Fibroblast of the aortic adventitia (primary cell): ENCODE results near the gene UFD1. TPM values are rescaled to one million over a fixed set of nuclear protein-coding genes. Genes with fewer than 3 reads are reported as not detected.

Experiments used
- DNase-seq: peaks from one replicate; pipeline ENCODE4 v3.0.0-alpha.2; 2010; ENCODE audit warnings: low read depth
- H3K4me3 ChIP-seq: 2 replicates; pipeline ENCODE4 v1.5.1; 2011; ENCODE audit warnings: low read depth, mild to moderate bottlenecking, control low read depth, low read length, moderate library complexity
- CTCF ChIP-seq: IDR thresholded peaks from 2 replicates; pipeline ENCODE4 v1.5.1; 2011; ENCODE audit warnings: mild to moderate bottlenecking, low read length, control low read depth, inconsistent platforms; ENCODE audit not compliant: insufficient read depth
- total RNA-seq: library from RNA; depleted of rRNA; stranded (reverse); fragments of >200 nt; gene quantifications from 2 replicates; pipeline ENCODE4 v1.2.3, GENCODE V29; 2012; ENCODE audit warnings: low replicate concordance

The UFD1 gene
- total RNA-seq, 1 donor = 70.8 TPM

GRCh38 chr22:19520566-19521305 lies 41.7 kb upstream of the UFD1 start:
- no peak for DNase-seq
- no peak overlapping the region for H3K4me3 ChIP-seq
- TF ChIP-seq CTCF = no peak

- H3K4me3 ChIP-seq = no peak overlapping the region
- no peak for DNase-seq
- no peak for TF ChIP-seq CTCF
Measured at GRCh38 chr22:19520007-19520406, 41.0 kb upstream of the UFD1 start.

- no peak for TF ChIP-seq CTCF
- no peak overlapping the region for H3K4me3 ChIP-seq
- DNase-seq = no peak
Measured at GRCh38 chr22:19519041-19519926, 40.3 kb upstream of the UFD1 start.

GRCh38 chr22:19518635-19519034 lies 39.6 kb upstream of the UFD1 start:
- no peak for TF ChIP-seq CTCF
- no peak for DNase-seq
- no peak overlapping the region for H3K4me3 ChIP-seq

GRCh38 chr22:19517919-19518611 lies 39.1 kb upstream of the UFD1 start:
- H3K4me3 ChIP-seq = no peak overlapping the region
- no peak for TF ChIP-seq CTCF
- DNase-seq = no peak

GRCh38 chr22:19517171-19517500 lies 38.1 kb upstream of the UFD1 start:
- TF ChIP-seq CTCF = no peak
- H3K4me3 ChIP-seq = no peak overlapping the region
- DNase-seq = no peak
